A673 (cell line): Measurements from ENCODE around the gene DLD. TPM values are rescaled to one million over a fixed set of nuclear protein-coding genes. Genes with fewer than 3 reads are reported as not detected.
"Not testable (repeated sequence)": the region's sequence is repeated elsewhere in the genome, so short reads cannot be mapped to it uniquely, and the experiment has no call there.

Experiments used
- BruUV-seq: library from RNA; stranded (reverse); fragments of 400-500 nt; replicated peaks from 2 replicates; lab custom pipeline; 2021; lab: Mats Ljungman, UMichigan
- CTCF ChIA-PET: fragments of 300-600 bp; sonication (Branson Sonifier 250); formaldehyde crosslinking; loops from one replicate; lab custom pipeline; 2022; ENCODE audit warnings: antibody characterized with exemption; lab: Charles Lee
- POLR2A ChIA-PET: fragments of 300-600 bp; sonication (Branson Sonifier 250); formaldehyde crosslinking; loops from one replicate; lab custom pipeline; 2022; ENCODE audit warnings: antibody characterized with exemption; ENCODE audit not compliant: low non-redundant PET; lab: Charles Lee
- DNase-seq: peaks from one replicate; pipeline ENCODE4 v3.0.0-alpha.2; 2015; ENCODE audit warnings: low spot score
- H3K27ac ChIP-seq: fragments of 200-600 bp; sonication (generic); 2 replicates; pipeline ENCODE4 v1.5.1; 2016; ENCODE audit warnings: mixed run types, low read depth, mild to moderate bottlenecking, mixed read lengths, antibody characterized with exemption, low read length; ENCODE audit not compliant: poor library complexity, severe bottlenecking
- H3K27me3 ChIP-seq: fragments of 200-600 bp; sonication (generic); replicated peaks from 2 replicates; pipeline ENCODE4 v1.6.1; 2017; ENCODE audit warnings: mixed run types, low read depth, mild to moderate bottlenecking, mixed read lengths, antibody characterized with exemption, low read length; ENCODE audit not compliant: insufficient read depth, poor library complexity
- H3K36me3 ChIP-seq: fragments of 200-600 bp; sonication (generic); 2 replicates; pipeline ENCODE4 v1.6.1; 2016; ENCODE audit warnings: mixed run types, mild to moderate bottlenecking, mixed read lengths, antibody characterized with exemption, low read length; ENCODE audit not compliant: insufficient read depth, poor library complexity, severe bottlenecking
- H3K4me1 ChIP-seq: fragments of 200-600 bp; sonication (generic); 2 replicates; pipeline ENCODE4 v1.6.1; 2017; ENCODE audit warnings: mixed run types, mild to moderate bottlenecking, mixed read lengths, antibody characterized with exemption, low read length; ENCODE audit not compliant: insufficient read depth, poor library complexity, severe bottlenecking
- H3K4me3 ChIP-seq: fragments of 200-600 bp; sonication (generic); 2 replicates; pipeline ENCODE4 v1.5.1; 2016; ENCODE audit warnings: low read depth, mixed run types, mild to moderate bottlenecking, mixed read lengths, low read length; ENCODE audit not compliant: poor library complexity, severe bottlenecking
- H3K9me3 ChIP-seq: fragments of 200-600 bp; sonication (generic); 2 replicates; pipeline ENCODE4 v1.6.1; 2016; ENCODE audit warnings: mixed run types, low read depth, mild to moderate bottlenecking, mixed read lengths, antibody characterized with exemption, low read length; ENCODE audit not compliant: poor library complexity, severe bottlenecking
- EZH2 ChIP-seq: fragments of 200-600 bp; sonication (generic); IDR thresholded peaks from 2 replicates; pipeline ENCODE4 v1.6.1; 2017; ENCODE audit warnings: borderline replicate concordance, low read depth, mild to moderate bottlenecking, mixed read lengths, antibody characterized with exemption, low read length; ENCODE audit not compliant: poor library complexity, severe bottlenecking
- intact Hi-C: fragments of 100-400 bp; cut with micrococcal nuclease; formaldehyde crosslinking; loops from one replicate; pipeline ENCODE4 v1.10.0; 2022; ENCODE audit not compliant: unreplicated experiment
- total RNA-seq: library from RNA; stranded (reverse); gene quantifications from 2 replicates; pipeline ENCODE4 v1.2.3, GENCODE V29; 2021
- TF ChIP-seq, protein P1 (sequence below): fragments of 300-800, 200-600 bp; sonication (generic); conservative IDR thresholded peaks from 2 replicates; pipeline ENCODE4 v1.5.1; 2017; ENCODE audit warnings: low read depth, mild to moderate bottlenecking, antibody characterized with exemption, low read length, moderate library complexity, mixed read lengths

DLD gene
- total RNA-seq, 1 experiment from 2014 or later, result 121 TPM

DNA sequence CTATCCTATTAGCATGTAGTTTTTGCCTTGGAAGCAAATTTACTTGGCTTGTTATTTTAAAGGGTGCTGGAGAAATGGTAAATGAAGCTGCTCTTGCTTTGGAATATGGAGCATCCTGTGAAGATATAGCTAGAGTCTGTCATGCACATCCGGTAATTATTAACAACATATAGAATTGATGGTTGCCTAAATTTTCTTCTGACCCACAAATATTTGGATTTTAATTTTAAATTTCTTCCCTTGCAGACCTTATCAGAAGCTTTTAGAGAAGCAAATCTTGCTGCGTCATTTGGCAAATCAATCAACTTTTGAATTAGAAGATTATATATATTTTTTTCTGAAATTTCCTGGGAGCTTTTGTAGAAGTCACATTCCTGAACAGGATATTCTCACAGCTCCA lies 28.0 kb downstream of the DLD start:
- Histone ChIP-seq H3K36me3 (peaks cover 75% of the 10 kb centered on the region), H3K4me1 (peaks cover 18% of the 10 kb centered on the region), H3K27ac (peak overlapping the region; percentile 38), H3K9me3 (no peaks in the 10 kb centered on the region), H3K27me3 (no peaks in the 10 kb centered on the region), H3K4me3 (no peak overlapping the region)
- CTCF ChIA-PET, result interaction anchor here (1.0 kb wide), 1 partner anchor 227 kb away, joined by 4 read pairs; no protein-coding TSS in a partner anchor
- BruUV-seq, result no TSS peak
- TF ChIP-seq EZH2, result no peak
- POLR2A ChIA-PET, result no interaction called here
- DNase-seq, result no peak
- intact Hi-C loops, result no loop called here

DNA sequence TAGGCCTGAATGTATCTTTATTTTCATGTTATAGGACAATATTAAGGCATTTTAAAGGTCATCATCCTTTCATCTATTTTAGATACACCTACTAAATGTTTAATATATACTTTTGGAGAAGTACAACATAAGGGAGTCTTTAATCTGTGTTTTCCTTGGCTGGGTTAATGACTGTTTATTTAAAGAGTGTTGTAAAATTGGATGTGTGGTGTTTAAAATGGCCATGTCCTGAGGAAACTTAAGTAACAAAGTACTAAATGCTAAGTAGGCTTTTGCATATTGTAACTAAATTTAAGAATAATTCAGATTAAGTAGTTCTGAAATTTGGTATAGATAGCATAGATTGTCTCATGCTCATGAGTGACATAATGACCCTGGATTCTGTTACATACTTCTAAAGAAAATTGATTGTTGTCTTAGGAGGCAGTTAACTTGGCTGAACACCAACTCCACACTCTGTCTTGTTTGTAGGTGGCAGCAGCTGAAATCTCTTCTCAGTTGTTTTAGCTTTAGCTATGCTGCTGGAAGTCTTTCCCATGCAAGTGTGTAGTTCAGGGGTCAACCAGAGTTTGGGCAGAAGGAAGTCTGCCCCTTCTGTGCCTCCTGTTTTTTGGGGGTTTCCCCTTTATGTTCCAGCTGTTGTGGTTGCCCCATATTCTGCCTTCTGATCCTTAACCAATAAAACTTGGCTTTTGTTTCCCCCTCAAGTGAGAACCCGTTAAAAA lies 29.2 kb downstream of the DLD start:
- H3K27ac ChIP-seq, result no peak overlapping the region
- no peak for DNase-seq
- TF ChIP-seq, protein P1, sequence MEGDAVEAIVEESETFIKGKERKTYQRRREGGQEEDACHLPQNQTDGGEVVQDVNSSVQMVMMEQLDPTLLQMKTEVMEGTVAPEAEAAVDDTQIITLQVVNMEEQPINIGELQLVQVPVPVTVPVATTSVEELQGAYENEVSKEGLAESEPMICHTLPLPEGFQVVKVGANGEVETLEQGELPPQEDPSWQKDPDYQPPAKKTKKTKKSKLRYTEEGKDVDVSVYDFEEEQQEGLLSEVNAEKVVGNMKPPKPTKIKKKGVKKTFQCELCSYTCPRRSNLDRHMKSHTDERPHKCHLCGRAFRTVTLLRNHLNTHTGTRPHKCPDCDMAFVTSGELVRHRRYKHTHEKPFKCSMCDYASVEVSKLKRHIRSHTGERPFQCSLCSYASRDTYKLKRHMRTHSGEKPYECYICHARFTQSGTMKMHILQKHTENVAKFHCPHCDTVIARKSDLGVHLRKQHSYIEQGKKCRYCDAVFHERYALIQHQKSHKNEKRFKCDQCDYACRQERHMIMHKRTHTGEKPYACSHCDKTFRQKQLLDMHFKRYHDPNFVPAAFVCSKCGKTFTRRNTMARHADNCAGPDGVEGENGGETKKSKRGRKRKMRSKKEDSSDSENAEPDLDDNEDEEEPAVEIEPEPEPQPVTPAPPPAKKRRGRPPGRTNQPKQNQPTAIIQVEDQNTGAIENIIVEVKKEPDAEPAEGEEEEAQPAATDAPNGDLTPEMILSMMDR, result no peak
- no peak for TF ChIP-seq EZH2
- H3K27me3 ChIP-seq, result no peaks in the 10 kb centered on the region
- ChIA-PET POLR2A (no interaction called here), CTCF (no interaction called here)
- H3K4me1 ChIP-seq, result peaks cover 13% of the 10 kb centered on the region
- intact Hi-C loops, result no loop called here
- H3K9me3 ChIP-seq, result no peaks in the 10 kb centered on the region
- peaks cover 83% of the 10 kb centered on the region for H3K36me3 ChIP-seq
- no peak overlapping the region for H3K4me3 ChIP-seq
- no TSS peak for BruUV-seq

DNA sequence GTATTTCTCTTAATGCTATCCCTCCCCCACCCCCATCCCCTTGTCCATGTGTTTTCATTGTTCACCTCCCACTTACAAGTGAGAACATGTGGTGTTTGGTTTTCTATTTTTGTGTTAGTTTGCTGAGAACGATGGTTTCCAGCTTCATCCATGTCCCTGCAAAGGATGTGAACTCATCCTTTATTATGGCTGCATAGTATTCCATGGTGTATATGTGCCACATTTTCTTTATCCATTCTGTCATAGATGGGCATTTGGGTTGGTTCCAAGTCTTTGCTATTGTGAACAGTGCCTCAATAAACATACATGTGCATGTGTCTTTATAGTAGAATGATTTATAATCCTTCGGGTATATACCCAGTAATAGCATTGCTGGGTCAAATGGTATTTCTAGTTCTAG lies 30.8 kb downstream of the DLD start:
- H3K27ac ChIP-seq, H3K27me3 ChIP-seq, H3K4me3 ChIP-seq, BruUV-seq, intact Hi-C loops, DNase-seq, POLR2A ChIA-PET, H3K9me3 ChIP-seq: not testable (repeated sequence)
- CTCF ChIA-PET, result interaction anchor here (0.6 kb wide), 1 partner anchor 158 kb away, joined by 3 read pairs; no protein-coding TSS in a partner anchor
- peaks cover 84% of the 10 kb centered on the region for H3K36me3 ChIP-seq
- peaks cover 18% of the 10 kb centered on the region for H3K4me1 ChIP-seq

DNA sequence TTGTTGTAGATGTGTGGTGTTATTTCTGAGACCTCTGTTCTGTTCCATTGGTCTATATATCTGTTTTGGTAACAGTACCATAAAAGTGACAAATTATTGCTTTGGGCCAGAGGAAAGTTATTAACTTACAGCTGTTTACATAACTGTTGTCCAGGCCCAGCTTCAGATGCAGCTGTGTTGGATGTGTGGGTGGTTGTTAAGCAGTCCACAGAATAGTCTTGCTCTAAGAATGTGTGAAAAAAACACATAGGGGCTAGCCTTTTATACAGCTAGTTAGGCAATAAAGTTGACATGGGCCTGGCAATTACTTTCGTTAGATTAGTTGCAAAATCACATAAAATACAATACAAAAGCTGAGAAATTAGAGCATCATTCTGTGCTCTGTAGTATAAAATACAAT lies 31.9 kb downstream of the DLD start:
- Histone ChIP-seq H3K4me3 (no peak overlapping the region), H3K9me3 (no peaks in the 10 kb centered on the region), H3K36me3 (peaks cover 84% of the 10 kb centered on the region), H3K27me3 (no peaks in the 10 kb centered on the region), H3K27ac (no peak overlapping the region), H3K4me1 (peaks cover 18% of the 10 kb centered on the region)
- no peak for DNase-seq
- CTCF ChIA-PET, result no interaction called here
- no TSS peak for BruUV-seq
- no peak for TF ChIP-seq EZH2
- POLR2A ChIA-PET, result no interaction called here
- intact Hi-C loops, result no loop called here
